K562 (cell line): ENCODE data around the gene KIN. TPM values are rescaled to one million over a fixed set of nuclear protein-coding genes. Genes with fewer than 3 reads are reported as not detected.
A peak's percentile ranks its signal among the peaks of the same experiment; 100 is the strongest.

Experiments
- ARHGAP35 ChIP-seq: fragments of 450-650 bp; IDR thresholded peaks from 2 replicates; pipeline ENCODE4 v1.6.1; 2018; ENCODE audit not compliant: partially characterized antibody
- BCOR ChIP-seq: fragments of 450-650 bp; IDR thresholded peaks from 2 replicates; pipeline ENCODE4 v1.6.1; 2016
- BRD4 ChIP-seq: fragments of 200-600 bp; sonication (generic); IDR thresholded peaks from 2 replicates; pipeline ENCODE4 v1.6.1; 2017; ENCODE audit warnings: inconsistent platforms
- CBX1 ChIP-seq: sonication (generic); IDR thresholded peaks from 2 replicates; pipeline ENCODE4 v1.6.1; 2016; ENCODE audit warnings: antibody characterized with exemption, low read depth, mild to moderate bottlenecking
- CREB3 ChIP-seq: fragments of 450-650 bp; conservative IDR thresholded peaks from 2 replicates; pipeline ENCODE4 v1.6.1; 2016; ENCODE audit warnings: missing genetic modification characterization, low read depth, mild to moderate bottlenecking, missing compliant biosample characterization, moderate library complexity
- ELF1 ChIP-seq: fragments of 200-800 bp; sonication (Bioruptor generic); IDR thresholded peaks from 2 replicates; pipeline ENCODE4 v1.6.1; 2016; ENCODE audit warnings: missing genetic modification characterization, missing compliant biosample characterization
- EP400 ChIP-seq: fragments of 450-650 bp; IDR thresholded peaks from 2 replicates; pipeline ENCODE4 v1.6.1; 2017; ENCODE audit warnings: antibody characterized with exemption, mild to moderate bottlenecking, moderate library complexity
- LARP7 ChIP-seq: fragments of 450-650 bp; IDR thresholded peaks from 2 replicates; pipeline ENCODE4 v1.6.1; 2016
- NCOA6 ChIP-seq: fragments of 450-650 bp; IDR thresholded peaks from 2 replicates; pipeline ENCODE4 v1.6.1; 2017; ENCODE audit warnings: mild to moderate bottlenecking
- NR2C2 ChIP-seq, 2 experiments: fragments of 200-800 bp in 1 of 2; sonication (Bioruptor generic) in 1 of 2; sonication (generic) in 1 of 2; formaldehyde crosslinking in 1 of 2; IDR thresholded peaks; 2 replicates each; pipeline versions ENCODE4 v1.6.1 to v1.8.0; 2016 to 2022; ENCODE audit warnings: mild to moderate bottlenecking in 1 of 2, missing compliant biosample characterization in 1 of 2, missing genetic modification characterization in 1 of 2, missing genetic modification reagents in 1 of 2
- NRF1 ChIP-seq, 2 experiments: fragments of 450-650 bp; IDR thresholded peaks in 1 of 2; conservative IDR thresholded peaks in 1 of 2; 2 replicates each; pipeline ENCODE4 v1.6.1; 2014; ENCODE audit warnings: mild to moderate bottlenecking in 2 of 2
- POLR2AphosphoS5 ChIP-seq: IDR thresholded peaks from 2 replicates; pipeline ENCODE4 v1.6.1; 2011; ENCODE audit warnings: mild to moderate bottlenecking, low read depth, low read length, moderate library complexity; ENCODE audit not compliant: control insufficient read depth, insufficient read depth
- POLR2H ChIP-seq: IDR thresholded peaks from 2 replicates; pipeline ENCODE4 v1.6.1; 2016; ENCODE audit warnings: missing genetic modification characterization, low read depth, mild to moderate bottlenecking, control low read depth, missing compliant biosample characterization, moderate library complexity
- U2AF1 ChIP-seq: fragments of 200-400 bp; formaldehyde crosslinking; optimal IDR thresholded peaks from 2 replicates; pipeline ENCODE3; 2017; ENCODE audit warnings: mild to moderate bottlenecking, low read depth, low read length, moderate library complexity
- ZNF212 ChIP-seq: fragments of 450-650 bp; formaldehyde crosslinking; IDR thresholded peaks from 2 replicates; pipeline ENCODE4 v1.4.0; 2020; ENCODE audit warnings: mild to moderate bottlenecking
- ZNF395 ChIP-seq: fragments of 200-800 bp; sonication (Bioruptor generic); IDR thresholded peaks from 2 replicates; pipeline ENCODE4 v1.6.1; 2017; ENCODE audit warnings: missing genetic modification characterization, missing compliant biosample characterization
- polyA plus RNA-seq, 8 experiments: library from polyadenylated mRNA; depleted of rRNA in 4 of 8; stranded (reverse) in 5 of 8; unstranded in 3 of 8; fragments of >200 nt; fragmentation: Nextera tagmentation in 2 of 8; fragmentation: Illumina TruSeq in 1 of 8; extraction: Ambion mirVana in 2 of 8; extraction: Trizol in 1 of 8; gene quantifications; 2 replicates each; pipeline versions ENCODE4 v1.2.1 to v1.2.3, GENCODE V29; 2011 to 2014; ENCODE audit warnings: inconsistent platforms in 1 of 8, missing spikeins in 1 of 8
- total RNA-seq, 7 experiments: library from RNA; depleted of rRNA in 6 of 7; stranded (reverse); fragments of >200 nt in 6 of 7; fragmentation: Illumina TruSeq in 2 of 7; extraction: Trizol in 2 of 7; gene quantifications; 2 replicates each; pipeline versions ENCODE4 v1.2.1 to v1.2.3, GENCODE V29; 2011 to 2021; ENCODE audit warnings: low replicate concordance in 1 of 7
- TF ChIP-seq, protein P1 (sequence below): fragments of 450-650 bp; IDR thresholded peaks from 2 replicates; pipeline ENCODE4 v1.6.1; 2016; ENCODE audit warnings: borderline replicate concordance
- TF ChIP-seq, protein P2 (sequence below): sonication (generic); formaldehyde crosslinking; IDR thresholded peaks from 2 replicates; pipeline ENCODE4 v1.8.0; 2022; ENCODE audit warnings: mild to moderate bottlenecking, missing genetic modification reagents
- TF ChIP-seq, protein P3 (sequence below), 2 experiments: fragments of 250-450 bp in 1 of 2; fragments of 450-650 bp in 1 of 2; sonication (Bioruptor Pico) in 1 of 2; IDR thresholded peaks; 2 replicates each; pipeline versions ENCODE4 v1.6.1 to v1.8.0; 2016 to 2021; ENCODE audit warnings: mild to moderate bottlenecking in 2 of 2, moderate library complexity in 2 of 2, missing compliant biosample characterization in 1 of 2, missing genetic modification characterization in 1 of 2

The KIN gene
- total and polyA plus RNA-seq, 9 of the 15 experiments (the other 6 are each of a cell fraction or from before 2014, with no cell fraction given), result 11.7 to 35.6 (median 16.0) TPM

GRCh38 chr10:7787857-7788638 lies at the start of gene KIN, which contains the start of gene ATP5F1C (continued):
- TF ChIP-seq ZNF395 (no peak), LARP7 (0 out of 2 replicates have a peak, but pooled peaks have one; percentile 53), BRD4 (peak; percentile 71; the same call in 1 of the 2 replicates), BCOR (0 out of 2 replicates have a peak, but pooled peaks have one; percentile 19), EP400 (peak; percentile 80), CBX1 (no peak), NR2C2 (CRISPR knock-in tag; IDR thresholded peaks at IDR 0.05) (no peak), NR2C2 (tag; IDR thresholded peaks at IDR 0.05) (0 out of 2 replicates have a peak, but pooled peaks have one; percentile 7), ELF1 (peak; percentile 41; the same call in 1 of the 2 replicates), ZNF212 (no peak), NCOA6 (peak; percentile 60; the same call in 1 of the 2 replicates), ARHGAP35 (peak; percentile 90), CREB3 (tag) (no peak), U2AF1 (no peak), NRF1 (conservative IDR thresholded peaks at IDR 0.05 in 1 of 2, IDR thresholded peaks at IDR 0.05 in 1 of 2) (peak; percentile 96 to 97), POLR2H (peak; percentile 70), POLR2AphosphoS5 (peak; percentile 89)
- TF ChIP-seq, protein P1, sequence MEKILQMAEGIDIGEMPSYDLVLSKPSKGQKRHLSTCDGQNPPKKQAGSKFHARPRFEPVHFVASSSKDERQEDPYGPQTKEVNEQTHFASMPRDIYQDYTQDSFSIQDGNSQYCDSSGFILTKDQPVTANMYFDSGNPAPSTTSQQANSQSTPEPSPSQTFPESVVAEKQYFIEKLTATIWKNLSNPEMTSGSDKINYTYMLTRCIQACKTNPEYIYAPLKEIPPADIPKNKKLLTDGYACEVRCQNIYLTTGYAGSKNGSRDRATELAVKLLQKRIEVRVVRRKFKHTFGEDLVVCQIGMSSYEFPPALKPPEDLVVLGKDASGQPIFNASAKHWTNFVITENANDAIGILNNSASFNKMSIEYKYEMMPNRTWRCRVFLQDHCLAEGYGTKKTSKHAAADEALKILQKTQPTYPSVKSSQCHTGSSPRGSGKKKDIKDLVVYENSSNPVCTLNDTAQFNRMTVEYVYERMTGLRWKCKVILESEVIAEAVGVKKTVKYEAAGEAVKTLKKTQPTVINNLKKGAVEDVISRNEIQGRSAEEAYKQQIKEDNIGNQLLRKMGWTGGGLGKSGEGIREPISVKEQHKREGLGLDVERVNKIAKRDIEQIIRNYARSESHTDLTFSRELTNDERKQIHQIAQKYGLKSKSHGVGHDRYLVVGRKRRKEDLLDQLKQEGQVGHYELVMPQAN, result peak; percentile 44
- TF ChIP-seq, protein P2, sequence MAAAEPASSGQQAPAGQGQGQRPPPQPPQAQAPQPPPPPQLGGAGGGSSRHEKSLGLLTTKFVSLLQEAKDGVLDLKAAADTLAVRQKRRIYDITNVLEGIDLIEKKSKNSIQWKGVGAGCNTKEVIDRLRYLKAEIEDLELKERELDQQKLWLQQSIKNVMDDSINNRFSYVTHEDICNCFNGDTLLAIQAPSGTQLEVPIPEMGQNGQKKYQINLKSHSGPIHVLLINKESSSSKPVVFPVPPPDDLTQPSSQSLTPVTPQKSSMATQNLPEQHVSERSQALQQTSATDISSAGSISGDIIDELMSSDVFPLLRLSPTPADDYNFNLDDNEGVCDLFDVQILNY (CRISPR knock-in tag), result peak; percentile 77; the same call in 1 of the 2 replicates
- TF ChIP-seq, protein P3, sequence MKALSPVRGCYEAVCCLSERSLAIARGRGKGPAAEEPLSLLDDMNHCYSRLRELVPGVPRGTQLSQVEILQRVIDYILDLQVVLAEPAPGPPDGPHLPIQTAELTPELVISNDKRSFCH (CRISPR knock-in tag; IDR thresholded peaks at IDR 0.05), result no peak
- TF ChIP-seq, protein P3 (tag; IDR thresholded peaks at IDR 0.05), result peak; percentile 29; the same call in 1 of the 2 replicates
